ENCODE results near the gene POC1A.
"Not testable (repeated sequence)": the region's sequence is repeated elsewhere in the genome, so short reads cannot be mapped to it uniquely, and the experiment has no call there.

The POC1A gene

DNA sequence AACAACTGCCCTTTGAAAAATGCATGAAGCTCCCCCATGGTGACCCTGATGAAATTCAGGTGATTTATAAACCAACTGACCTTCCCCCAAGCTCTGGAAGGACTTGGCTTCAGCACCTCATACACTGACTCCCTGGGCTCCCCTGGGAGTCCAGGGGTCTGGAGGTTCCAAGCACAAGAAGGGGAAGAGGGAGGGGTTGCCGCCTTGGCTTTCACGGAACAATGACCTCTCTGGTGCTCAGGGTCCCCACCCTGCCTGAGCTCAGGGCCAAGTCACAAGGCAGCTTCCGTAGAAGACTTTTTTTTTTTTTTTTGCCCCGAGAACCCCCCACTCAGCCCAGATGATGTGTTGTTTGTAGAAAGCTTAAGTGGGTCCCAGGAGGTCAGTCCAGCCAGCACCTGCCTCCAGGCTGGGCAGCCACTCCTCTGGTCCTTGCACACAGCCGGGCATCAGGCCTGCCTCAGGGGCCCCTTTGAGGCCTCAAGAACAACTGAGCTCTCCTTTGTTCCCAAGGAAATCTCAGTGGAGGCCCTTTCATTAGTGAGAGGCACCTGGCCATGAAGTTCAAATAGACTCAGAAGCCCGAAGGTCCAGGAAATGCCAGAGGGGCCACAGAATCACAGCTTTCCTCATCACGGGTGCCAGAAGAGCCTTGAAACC is 29.7 kb upstream of the POC1A start:
- no peak for DNase-seq (ENCODE audit: low read depth in 2 of 2)

DNA sequence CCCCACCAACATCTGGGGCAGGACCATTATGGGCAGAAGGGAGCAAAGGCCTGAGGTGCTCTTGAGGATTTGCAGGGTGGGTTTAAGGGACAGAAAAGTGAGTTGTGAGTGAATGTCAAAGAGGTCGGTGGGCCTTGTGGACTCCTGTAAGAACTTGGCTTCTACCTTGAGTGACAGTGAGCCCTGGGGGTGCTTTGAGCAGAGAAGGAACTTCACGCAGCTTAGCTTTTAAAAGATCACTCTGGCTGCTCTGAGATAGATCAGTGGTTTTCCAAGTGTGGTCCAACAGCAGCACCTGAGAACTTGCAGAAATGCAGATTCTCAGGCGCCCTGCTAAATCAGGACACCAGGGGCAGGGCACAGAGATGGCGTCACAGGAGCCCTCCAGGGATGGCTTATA is 28.5 kb upstream of the POC1A start:
- DNase-seq (ENCODE audit: low read depth in 2 of 2), result no peak

DNA sequence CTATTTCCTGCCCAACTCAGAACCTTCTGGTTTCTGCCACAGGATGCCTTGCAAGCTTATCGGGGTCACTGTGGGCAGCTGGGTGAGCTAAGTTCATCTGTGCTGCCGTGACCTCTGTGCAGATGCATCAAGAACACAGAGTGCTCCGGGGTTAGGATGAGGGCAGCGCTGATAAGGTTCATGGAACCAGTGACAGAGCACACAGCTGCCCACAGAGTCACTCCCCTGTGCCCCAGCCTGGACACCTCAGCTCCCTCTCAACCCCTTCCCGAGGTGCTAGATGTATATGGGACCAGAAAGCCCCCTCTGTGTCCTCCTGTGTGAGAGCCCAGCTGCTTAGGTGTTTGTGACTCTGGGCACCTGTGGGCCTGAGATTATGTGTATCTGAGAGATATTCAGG is 28.0 kb upstream of the POC1A start:
- DNase-seq (ENCODE audit: low read depth in 2 of 2), result no peak

DNA sequence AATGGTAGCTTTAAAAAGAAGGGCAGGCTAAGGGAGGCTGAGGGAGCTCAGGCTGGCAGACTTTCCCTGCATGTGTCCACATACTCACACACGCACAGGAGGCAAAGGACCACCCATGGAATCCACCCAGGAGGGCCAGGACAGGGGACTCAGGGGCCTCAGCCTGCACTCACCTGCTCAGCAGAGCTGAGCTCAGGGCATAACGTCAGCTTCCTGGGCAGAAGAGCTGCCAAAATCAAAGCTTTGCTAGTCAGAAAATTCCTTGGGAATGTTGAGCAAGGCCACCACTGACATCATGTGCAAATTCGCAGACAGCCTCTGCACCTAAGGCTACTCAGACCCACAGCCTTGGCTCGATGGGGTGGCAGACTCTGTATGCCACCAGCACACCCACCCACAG is 27.3 kb upstream of the POC1A start:
- no peak for DNase-seq (ENCODE audit: low read depth in 2 of 2)

DNA sequence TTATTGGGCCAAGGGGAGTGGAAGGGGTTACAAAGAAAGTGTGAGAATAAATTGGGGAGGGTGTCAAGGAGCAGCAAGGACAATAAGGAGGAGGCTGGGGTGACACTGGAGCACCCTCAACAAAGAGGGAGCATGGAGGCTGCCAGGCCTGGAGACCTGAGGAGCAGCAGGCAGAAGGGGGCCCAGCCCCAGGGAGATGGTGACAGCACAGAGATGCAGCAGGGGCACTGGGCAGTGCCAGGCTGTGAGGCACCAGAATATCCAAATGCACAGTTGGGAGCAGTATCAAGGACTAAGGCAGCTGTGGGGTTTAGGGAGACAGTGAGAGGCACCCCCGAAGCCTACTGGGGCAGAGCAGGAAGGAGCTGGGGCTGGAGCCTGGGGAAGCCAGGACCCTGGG is 24.3 kb upstream of the POC1A start:
- no peak for DNase-seq (ENCODE audit: low read depth in 2 of 2)

DNA sequence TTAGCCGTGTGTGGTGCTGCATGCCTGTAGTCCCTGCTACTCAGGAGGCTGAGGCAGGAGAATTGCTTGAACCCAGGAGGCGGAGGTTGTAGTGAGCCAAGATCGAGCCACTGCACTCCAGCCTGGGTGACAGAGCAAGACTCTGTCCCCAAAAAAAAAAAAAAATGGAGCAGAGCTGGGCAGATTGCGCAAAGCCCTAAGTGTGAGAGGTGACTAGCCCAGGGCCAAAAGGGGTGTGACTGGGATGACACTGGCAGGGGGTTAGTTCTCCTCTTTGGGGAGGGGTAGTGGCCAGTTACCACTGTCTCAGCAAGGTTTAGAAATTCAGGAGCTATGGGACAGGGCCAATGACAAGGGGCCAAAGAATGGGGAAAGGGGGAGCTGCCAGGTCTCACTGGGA is 23.9 kb upstream of the POC1A start:
- not testable (repeated sequence) for DNase-seq (ENCODE audit: low read depth in 2 of 2)

DNA sequence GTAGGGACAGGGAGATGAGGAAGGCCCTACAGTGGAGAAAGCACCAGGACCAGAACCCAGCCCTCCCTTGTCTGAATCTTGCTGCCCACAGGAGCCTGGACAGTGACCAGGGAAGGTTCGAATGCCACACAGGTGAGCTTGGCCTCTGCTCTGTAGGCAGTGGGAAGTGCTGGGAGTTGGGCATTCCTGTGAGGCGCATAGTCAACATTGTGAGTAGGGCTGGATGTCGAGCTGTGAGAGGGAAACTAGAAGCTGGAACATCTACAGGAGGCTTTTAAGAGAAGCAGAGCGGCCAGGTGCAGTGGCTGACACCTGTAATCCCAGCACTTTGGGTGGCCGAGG is 23.4 kb upstream of the POC1A start:
- no peak for DNase-seq (ENCODE audit: low read depth in 2 of 2)

DNA sequence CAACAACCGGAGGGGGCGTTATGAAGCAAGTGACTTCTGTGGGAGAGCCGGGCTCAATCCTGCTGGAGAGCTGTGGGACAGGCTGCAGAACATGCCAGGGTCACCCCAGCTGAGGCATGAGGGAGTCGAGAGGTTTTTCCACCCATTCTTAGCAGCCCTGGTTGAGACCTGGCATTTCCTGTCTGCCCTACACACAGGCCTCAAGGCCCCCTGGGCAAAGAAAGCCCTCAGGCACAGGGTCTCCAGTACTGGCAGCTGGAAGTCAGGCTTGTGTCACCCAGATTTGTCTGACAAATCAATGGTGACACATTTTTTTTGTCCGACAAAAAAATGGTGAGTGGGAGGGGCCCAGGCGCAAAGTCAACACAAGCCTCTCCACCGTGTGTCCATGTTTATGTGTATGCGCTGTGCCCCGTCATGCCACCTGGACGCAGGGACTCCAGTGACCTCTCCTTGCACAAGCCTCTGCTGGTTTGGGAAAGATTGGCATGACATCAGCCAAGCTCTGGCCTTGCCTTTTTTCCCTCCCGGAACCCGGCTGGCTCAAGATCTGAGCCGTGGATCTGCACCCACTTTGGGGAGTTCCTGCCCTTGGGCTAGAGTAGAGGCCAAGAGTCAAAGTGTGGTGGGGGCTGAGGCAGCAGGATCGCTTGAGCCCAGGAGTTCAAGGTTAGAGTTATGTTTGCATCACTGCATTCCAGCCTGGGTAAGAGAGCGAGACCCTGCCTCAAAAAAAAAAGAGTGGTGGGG is 22.9 kb upstream of the POC1A start:
- DNase-seq (ENCODE audit: low read depth in 2 of 2), result no peak

DNA sequence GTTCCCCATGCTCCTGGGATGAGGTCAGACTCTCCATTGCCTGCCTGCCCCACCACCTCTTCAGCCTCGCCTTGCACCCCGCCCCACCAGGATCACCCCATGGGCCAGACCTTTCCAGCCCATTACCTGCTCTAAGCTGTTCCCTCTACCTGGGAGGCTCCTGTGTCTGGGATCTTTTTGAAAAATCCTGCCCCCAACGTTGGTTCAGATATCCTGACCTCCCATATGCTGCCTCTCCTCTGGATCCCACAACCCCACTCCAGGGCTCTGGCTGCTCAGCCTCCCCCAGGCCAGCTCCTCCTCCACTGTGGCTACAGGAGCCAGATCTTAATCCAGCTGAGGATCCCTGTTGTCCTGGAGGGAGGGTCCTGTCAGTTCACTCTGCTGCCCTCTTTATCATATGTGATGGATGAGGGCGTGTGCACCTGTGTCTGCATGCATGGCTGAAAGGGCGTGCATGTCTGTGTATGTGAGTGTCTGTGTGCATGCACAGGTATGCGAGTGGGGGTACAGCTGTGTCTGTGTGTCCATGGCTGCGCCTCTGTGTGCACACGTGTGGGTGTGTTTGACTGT is 22.0 kb upstream of the POC1A start:
- no peak for DNase-seq (ENCODE audit: low read depth in 2 of 2)

DNA sequence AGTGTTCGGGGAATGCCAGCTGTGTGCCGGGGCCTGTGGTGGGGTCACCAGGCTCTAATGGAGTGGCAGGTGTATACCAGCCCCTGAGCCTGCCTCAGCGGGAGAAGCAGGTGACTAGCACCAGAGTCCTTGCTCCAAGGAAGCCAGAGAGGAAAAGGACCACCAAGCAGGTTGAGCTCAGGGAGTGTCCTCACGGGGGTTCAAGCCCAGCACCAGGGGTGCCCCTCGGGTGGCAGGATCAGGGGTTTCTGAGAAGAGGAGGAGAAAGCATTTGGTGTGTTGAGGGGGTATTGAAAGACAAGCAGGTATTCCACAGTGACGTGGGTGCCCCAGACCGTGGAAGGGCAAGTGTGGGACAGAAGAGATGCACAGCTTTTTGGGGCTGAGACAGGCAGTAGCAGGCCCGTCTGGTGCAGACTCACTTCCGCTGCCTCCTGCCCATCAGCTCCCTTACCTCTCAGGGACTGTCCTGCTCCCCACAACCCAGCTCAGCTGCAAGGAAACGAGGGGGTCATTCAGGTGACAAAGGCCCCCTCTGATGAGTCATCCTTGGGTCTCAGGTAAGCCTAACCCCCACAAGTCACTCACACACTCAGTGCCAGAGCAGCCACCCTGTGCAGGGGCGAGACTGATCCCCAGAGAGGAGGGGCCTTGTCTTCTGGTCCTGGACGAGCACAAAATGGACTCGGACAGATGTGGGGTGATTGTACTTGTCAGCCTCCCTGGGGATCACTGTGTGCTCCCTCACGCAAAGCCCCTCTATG is 21.4 kb upstream of the POC1A start:
- DNase-seq (ENCODE audit: low read depth in 2 of 2), result no peak

DNA sequence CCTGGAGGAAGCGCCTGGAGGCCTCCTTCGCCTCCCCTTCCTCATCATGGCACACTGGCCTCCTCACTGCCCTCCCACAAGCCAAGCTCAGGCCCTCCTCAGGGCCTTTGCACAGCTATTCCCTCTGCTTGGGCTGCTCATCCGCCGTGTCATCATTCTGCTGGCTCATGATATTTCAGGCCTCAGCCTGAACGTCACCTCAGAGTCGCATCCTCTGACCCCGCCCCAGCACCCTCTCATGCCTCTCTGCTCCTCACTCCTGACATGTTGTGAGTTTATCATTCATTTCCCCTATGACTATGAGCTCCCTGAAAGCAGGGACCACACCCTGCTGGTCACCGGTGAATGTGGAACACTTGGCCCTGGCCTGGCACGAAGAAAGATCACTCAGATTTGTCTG is 20.7 kb upstream of the POC1A start:
- DNase-seq (ENCODE audit: low read depth in 2 of 2), result no peak

DNA sequence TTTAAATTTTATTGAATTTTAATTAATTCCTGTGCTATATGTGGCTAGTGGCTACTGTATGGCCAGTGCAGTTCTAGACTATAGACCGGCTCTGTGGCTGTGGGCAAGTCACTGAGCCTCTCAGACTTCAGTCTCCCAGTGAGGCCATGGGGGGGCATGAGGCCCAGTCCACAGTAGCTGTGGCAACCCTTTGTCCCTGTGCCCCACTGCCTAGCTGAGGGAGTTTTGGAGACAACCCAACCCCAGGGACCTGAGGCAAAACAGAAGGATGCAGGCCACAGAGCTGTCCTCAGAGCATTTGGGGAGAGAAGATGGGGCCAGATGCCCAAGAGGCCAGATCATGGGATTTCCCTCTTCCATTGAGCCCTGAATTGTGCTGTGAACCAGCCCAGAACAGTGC is 18.9 kb upstream of the POC1A start:
- DNase-seq (ENCODE audit: low read depth in 2 of 2), result no peak

DNA sequence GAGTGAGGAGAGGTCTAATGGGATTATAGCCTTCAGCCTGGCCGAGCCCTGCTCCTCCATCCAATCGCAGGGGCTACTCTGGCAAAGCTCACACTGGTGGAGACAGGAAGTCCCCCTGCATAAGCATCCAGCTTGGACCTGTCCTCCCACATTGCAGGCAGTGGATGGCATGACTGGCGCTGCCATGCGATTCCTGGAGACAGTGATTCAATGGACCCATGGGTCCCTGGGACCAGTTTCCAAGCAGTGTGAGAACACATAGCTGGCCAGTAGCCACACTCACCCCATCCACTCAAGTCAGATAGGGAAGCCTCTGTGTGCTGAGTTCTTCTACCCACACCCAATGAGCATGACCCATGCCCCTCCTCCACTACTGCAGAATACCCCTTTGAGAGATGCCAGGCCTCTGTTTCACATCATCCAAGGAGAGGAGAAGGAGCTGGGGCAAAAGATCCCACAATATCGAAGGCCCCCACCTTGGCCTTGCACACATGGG is 18.1 kb upstream of the POC1A start:
- DNase-seq (ENCODE audit: low read depth in 2 of 2), result no peak

DNA sequence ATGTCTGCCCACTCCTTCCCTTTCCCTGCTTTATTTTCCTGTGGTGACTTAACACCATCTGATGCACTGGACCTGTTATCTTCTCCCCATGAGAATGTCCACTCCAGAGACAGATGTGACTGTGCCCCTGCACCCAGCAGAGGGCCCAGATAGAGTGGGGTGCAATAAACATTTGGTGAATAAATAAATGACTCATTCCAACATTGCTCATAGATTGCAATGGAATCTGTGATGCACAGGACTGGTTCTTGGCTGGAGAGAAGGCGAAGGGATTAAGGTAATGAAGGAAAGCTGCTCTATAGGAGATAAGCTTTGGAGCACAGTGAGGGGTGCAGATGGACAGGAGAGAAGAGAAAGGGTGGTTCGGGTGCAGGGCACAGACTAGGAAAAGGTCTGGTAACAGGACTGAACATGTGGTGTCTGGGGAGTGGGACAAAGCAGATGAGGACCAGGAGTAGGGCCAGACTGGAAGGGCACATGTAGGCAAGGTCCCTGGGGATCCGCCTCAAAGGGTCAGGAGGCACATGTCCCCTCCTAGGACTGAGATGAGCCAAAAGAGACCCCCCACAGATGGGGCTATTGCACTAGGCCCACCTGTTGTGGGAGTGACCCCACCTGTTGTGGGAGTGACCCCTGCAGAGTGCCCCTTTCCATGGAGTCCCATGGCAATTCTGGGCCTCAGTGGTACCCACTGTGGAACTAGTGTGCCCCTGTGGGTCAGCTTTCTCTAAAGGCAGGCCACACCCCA is 17.5 kb upstream of the POC1A start:
- no peak for DNase-seq (ENCODE audit: low read depth in 2 of 2)

DNA sequence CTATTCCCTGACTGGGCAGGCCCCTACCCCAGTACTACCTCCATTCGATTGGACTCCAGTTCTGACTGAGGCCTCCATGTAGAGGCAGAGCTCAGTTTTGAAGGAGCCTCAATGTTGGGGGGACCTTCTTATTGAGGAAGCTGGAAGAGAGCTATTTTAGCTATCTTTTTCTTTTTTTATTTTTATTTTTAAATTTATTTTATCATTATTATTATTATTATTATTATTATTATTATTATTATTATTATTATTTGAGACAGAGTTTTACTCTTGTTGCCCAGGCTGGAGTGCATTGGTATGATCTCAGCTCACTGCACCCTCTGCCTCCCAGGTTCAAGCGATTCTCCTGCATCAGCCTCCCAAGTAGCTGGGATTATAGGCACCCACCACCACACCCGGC is 16.0 kb upstream of the POC1A start:
- DNase-seq (ENCODE audit: low read depth in 2 of 2), result not testable (repeated sequence)

DNA sequence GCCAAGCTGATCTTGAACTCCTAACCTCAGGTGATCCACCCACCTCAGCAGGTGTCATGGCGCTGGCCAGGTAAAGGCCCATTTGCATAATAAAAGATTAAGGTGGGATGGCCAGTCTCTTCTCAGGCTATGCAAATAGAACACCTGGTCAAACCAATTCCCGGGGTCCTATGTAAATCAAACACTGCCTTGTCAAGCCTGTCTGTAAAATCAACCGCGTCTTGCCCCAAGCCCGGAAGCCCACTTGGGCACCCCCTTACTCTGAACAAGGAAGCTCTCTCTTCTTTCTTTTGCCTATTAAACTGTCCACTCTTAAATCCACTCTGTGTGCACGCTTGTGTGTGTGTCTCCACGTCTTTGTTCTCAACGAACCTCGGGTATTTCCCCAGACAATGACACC is 13.0 kb upstream of the POC1A start:
- no peak for DNase-seq (ENCODE audit: low read depth in 2 of 2)

DNA sequence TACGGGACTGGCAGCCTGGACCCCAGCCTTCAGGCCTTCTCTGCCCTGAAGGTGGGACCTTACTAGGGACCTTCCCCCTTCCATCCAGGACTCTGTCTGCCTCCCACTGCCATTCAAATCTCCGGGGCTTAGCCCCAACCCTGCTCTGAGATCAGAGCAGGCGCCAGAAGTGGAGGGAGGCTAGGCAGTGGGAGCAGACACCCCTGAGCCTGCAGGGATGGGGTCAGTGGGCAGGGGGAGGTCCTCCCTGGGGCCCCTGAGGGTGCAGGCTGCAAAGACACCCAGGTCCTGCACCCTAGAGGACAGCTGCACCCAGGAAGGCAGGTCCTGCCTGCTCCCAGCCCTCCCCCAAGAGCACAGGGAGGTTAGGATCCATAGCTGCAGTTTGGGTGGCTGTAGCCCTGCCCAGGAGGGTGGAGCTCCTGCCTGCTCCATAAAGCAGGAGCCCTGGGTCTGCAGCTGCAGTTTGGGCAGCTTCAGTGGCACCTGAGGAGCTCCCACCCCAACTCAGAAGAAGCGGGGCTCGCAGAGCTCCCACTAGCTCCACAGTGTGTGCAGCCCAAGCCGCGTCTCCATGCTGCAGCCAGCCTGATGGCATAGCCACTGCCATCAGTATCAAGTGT is 8.1 kb upstream of the POC1A start:
- no peak for DNase-seq (ENCODE audit: low read depth in 2 of 2)

DNA sequence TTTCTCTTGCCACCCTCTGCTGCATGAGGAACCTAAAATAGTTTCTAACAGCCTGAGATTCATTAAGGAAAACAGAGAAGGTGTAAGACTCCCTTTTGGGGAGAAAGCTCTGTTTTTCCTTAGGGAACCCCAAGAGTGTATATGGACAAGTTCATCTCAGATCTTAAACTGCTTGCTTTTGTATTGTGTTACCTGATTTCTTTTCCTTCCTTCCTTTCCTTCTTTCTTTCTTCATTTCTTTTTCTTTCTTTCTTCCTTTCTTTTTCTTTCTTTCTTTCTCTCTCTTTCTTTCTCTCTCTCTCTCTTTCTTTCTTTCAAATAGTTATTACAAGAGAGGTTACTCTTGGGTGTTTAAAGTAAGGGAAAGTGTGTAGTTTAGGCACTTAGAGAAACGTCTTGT is 5.3 kb upstream of the POC1A start:
- DNase-seq (ENCODE audit: low read depth in 2 of 2), result no peak

DNA sequence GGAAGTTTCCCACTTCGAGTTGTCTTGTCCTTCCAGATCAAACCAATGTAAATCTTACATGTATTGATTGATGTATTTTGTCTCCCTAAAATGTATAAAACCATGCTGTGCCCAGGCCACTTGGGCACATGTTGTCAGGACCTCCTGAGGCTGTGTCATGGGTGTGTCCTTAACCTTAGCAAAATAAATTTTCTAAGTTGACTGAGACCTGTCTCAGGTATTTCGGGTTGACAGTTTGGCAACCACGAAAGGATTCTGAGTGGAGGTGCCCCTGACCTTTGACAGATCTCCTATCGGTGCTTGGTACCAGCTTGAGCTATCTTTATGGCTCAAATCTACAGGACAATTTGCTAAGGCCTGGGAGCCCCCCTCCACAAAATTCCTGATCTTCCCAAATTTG is 1.7 kb upstream of the POC1A start:
- DNase-seq (ENCODE audit: low read depth in 2 of 2), result no peak

DNA sequence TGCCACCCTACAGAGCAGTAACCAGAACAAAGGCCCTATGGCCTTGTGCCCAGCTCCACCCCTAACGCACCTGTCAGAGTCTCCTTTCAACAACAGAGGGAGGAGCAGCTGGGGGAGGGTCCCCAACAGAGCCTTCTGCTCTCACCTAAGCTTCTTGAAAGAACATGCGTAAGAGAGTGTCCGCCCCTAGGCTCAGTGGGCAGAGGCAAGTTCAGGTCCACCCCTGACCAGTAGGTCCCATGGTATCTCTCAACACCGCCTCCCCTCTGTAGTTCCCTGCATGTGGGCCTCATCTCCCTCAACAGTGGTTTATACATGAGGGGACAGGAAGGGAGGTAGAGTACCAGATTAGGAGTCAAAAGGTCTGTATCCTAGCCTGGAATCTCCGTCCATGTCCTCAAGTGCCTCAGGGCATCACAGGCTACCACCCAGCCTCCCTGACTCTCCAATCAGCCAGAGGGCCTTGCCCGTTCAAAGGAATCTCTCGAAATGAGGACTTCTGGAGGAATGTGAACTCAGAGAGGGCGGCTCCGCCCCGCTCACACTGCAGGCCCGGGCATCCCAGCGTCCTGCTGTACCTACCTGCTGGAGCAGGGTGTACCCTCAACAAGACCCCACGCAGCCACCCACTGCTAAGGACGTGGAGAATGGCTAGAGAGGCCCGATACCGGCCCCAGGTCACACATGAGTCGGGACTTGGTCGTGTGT is 680 bp downstream of the POC1A start:
- no peak for DNase-seq (ENCODE audit: low read depth in 2 of 2)

DNA sequence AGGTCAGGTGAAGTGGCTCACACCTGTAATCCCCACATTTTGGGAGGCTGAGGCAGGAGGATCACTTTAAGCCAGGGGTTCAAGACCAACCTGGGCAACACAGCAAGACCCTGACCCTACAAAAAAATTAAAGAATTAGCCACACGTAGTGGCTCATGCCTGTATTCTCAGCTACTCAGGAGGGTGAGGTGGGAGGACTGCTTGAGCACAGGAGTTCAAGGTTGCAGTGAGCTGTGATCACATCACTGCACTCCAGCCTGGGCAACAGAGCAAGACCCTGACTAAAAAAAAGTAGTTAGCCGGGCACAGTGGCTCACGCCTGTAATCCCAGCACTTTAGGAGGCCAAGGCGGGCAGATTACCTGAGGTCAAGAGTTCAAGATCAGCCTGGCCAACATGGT is 2.2 kb downstream of the POC1A start:
- DNase-seq (ENCODE audit: low read depth in 2 of 2), result not testable (repeated sequence)

Data from stimulated activated CD8-positive, alpha-beta memory T cell treated with anti-CD3 and anti-CD28 coated beads, Interleukin-7, amount 100 ng/mL, for 1 hour (primary cell).